Ovary (tissue), 3 donors: ENCODE results near the gene SRM.

Experiments used
- CTCF ChIP-seq, 3 donors: fragments of 450-650 bp in 2 of 3; fragments of 200-600 bp in 1 of 3; IDR thresholded peaks; one replicate each; pipeline versions ENCODE4 v1.5.1 to v1.8.0; 2016 to 2022; ENCODE audit warnings: antibody characterized with exemption in 3 of 3, mild to moderate bottlenecking in 1 of 3
- EP300 ChIP-seq: sonication (generic); formaldehyde crosslinking; IDR thresholded peaks from one replicate; pipeline ENCODE4 v1.6.1; 2017; ENCODE audit warnings: antibody characterized with exemption
- POLR2A ChIP-seq: fragments of 450-650 bp; IDR thresholded peaks from one replicate; pipeline ENCODE4 v1.6.1; 2017; ENCODE audit warnings: antibody characterized with exemption, mild to moderate bottlenecking, moderate library complexity
- donor health status: DM: no; HTN: no; CAD: no.

- TF ChIP-seq POLR2A (no peak), CTCF (IDR thresholded peaks at IDR 0.05) (no peak), EP300 (no peak)
Observed at GRCh38 chr1:11107599-11107998, 47.8 kb upstream of the SRM start.
